NCI-H82 treated with DMSO at 0.1 percent for 48 hours (cell line): ENCODE results near the gene DOHH.

Source experiments
- DNase-seq: peaks from one replicate; lab custom pipeline; 2025; ENCODE audit not compliant: unreplicated experiment; lab: John Stamatoyannopoulos, UW

The DOHH gene

DNA sequence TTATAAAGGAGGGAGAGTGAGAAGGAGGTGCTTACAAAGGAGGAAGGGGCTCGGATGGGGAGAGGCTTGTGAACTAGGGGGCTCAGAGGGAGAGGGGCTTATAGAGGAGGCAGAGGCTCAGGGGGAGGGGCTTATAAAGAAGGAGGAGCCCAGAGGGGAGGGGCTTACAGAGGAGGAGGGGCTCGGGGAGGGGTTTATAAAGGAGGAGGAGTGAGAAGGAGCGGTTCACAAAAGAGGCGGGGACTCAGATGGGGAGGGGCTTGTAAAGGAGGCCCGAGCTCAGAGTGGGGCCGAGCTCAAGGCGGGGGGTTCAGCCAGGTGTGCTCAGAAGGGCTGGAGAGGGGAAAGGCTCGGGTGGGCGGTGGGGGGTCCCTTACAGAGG is 20.6 kb downstream of the DOHH start:
- DNase-seq, result no peak

- no peak for DNase-seq
These were observed 21.2 kb downstream of the DOHH start for GRCh38 chr19:3479177-3479833.

- no peak for DNase-seq
These were observed 21.9 kb downstream of the DOHH start for GRCh38 chr19:3478409-3479176.

- DNase-seq, result no peak
These were observed 22.5 kb downstream of the DOHH start for GRCh38 chr19:3477951-3478350.

- no peak for DNase-seq
These were observed 23.0 kb downstream of the DOHH start for GRCh38 chr19:3477506-3477905.

DNA sequence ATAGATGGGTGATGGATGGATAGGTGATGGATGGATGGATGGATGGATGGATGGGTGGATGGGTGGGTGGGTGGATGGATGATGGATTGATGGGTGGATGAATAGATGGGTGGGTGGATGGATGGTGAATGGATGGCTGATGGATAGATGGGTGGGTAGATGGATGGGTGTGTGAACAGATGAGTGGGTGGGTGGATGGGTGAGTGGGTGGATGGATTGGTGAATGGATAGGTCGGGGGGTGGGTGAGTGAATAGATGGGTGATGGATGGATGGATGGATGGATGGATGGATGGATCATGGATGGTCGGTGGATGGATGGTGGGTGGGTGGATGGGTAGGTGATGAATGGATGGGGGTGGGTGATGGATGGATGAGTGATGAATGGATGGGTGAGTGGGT is 23.6 kb downstream of the DOHH start:
- no peak for DNase-seq

DNA sequence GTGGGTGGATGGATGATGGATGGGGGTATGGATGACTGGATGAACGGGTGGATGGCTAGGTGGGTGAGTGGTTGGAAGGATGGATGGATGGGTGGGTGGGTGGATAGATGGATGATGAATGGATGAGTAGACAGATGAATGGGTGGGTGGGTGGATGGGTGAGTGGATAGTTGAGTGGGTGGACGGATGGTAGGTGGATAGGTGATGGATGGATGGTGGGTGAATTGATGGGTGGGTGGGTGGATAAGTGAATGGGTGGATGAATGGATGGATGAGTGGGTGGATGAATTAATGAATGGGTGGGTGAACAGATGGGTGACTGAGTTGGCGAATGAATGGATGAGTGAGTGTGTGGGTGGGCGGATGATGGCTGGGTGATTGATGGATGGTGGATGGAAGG is 25.0 kb downstream of the DOHH start:
- no peak for DNase-seq

- DNase-seq, result no peak
These were observed 25.9 kb downstream of the DOHH start for GRCh38 chr19:3474614-3475013.

- no peak for DNase-seq
These were observed 26.5 kb downstream of the DOHH start for GRCh38 chr19:3474010-3474409.

GRCh38 chr19:3471954-3472655 is 28.4 kb downstream of the DOHH start:
- no peak for DNase-seq

GRCh38 chr19:3470500-3471128 is 29.9 kb downstream of the DOHH start:
- no peak for DNase-seq

- DNase-seq, result no peak
These were observed 30.6 kb downstream of the DOHH start for GRCh38 chr19:3469638-3470499.

DNA sequence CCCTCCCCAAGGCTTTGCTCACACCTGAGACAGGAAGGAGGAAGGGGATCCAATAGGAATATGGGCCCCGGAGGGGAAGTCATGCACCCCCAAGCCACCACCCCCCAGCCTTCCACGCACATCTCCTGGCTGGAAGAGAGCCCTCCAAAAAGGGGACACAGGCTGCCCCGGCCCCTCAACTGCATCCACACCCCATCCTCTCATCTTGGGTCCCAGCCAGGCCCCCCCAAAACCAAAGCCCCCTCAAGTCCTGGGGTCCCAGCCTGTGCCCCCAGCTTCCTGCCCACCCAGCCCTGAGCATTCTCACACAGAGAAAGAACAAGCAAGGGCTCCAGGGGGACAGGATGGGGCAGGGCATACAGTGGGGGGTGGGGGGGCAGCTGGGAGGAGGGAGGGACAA is 32.3 kb downstream of the DOHH start:
- DNase-seq, result no peak

DNA sequence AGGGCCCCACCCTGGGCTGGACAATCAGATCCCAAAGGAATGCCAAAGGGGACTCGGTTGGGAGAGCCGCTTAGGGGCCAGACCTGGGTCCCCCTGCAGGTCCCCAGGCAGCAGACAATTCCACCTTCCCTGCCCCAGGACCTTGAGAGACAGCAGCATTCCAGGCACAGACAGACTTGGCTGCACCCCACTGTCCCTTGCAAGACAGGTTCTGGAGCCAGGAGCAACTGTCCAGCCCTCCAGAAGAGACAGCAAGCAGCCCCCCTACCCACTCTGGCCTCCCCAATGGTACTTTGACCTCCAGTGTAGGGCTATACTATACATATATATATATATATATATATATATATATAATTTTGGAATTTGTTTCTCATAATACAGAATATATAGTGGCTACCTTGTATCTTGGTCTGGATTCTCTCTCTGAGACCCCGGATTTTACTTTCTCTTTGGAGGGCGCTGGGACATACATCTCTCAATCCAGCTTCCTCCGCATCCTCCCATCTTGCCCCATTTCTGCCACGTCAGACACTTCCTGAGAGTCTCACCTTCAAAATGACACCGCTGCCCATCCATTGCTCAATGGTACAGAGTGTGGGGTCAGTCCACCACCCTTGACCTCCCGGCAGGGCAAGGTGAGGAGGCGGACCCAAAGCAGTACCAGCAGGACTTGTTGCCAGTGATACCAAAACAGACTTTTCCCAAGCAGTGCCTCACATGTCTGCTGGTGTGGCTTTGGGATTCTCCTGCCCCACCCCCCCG is 32.9 kb downstream of the DOHH start:
- no peak for DNase-seq

- no peak for DNase-seq
These were observed 33.8 kb downstream of the DOHH start for GRCh38 chr19:3466635-3467034.

- no peak for DNase-seq
These were observed 34.9 kb downstream of the DOHH start for GRCh38 chr19:3465552-3465951.

GRCh38 chr19:3464587-3465235 is 35.8 kb downstream of the DOHH start:
- no peak for DNase-seq

GRCh38 chr19:3463714-3464586 is 36.5 kb downstream of the DOHH start:
- DNase-seq, result no peak
